ENCODE measurements around the gene OGG1.

Gene OGG1

DNA sequence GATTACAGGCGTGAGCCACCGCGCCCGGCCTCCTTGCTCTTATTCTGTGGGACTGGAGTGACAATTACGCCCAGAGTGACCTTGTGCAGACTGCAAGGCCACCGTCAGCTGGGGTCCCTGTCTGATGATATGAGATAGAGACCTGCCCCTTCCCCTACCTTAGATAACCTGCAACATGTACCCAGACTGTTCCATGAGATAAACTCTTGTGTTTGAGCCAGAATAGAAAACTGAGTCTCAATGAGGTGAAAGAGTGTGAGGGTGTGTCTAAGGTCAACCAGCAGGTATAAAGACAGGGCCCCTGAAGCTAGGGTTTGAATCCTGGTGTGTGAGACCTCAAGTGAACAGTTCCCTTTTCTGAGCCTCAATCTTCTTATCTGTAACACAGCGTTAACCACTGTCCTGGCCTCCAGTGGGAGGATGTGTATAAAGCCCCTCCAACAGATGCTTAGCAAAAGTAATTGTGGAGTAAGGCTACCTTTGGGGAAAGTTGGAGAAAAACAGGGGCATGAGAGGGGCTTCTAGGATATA is 36.5 kb downstream of the OGG1 start:
- H3K27ac ChIP-seq, result peak overlapping the region; percentile 52
- TF ChIP-seq, protein P1, sequence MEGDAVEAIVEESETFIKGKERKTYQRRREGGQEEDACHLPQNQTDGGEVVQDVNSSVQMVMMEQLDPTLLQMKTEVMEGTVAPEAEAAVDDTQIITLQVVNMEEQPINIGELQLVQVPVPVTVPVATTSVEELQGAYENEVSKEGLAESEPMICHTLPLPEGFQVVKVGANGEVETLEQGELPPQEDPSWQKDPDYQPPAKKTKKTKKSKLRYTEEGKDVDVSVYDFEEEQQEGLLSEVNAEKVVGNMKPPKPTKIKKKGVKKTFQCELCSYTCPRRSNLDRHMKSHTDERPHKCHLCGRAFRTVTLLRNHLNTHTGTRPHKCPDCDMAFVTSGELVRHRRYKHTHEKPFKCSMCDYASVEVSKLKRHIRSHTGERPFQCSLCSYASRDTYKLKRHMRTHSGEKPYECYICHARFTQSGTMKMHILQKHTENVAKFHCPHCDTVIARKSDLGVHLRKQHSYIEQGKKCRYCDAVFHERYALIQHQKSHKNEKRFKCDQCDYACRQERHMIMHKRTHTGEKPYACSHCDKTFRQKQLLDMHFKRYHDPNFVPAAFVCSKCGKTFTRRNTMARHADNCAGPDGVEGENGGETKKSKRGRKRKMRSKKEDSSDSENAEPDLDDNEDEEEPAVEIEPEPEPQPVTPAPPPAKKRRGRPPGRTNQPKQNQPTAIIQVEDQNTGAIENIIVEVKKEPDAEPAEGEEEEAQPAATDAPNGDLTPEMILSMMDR (conservative IDR thresholded peaks at IDR 0.05), result no peak

DNA sequence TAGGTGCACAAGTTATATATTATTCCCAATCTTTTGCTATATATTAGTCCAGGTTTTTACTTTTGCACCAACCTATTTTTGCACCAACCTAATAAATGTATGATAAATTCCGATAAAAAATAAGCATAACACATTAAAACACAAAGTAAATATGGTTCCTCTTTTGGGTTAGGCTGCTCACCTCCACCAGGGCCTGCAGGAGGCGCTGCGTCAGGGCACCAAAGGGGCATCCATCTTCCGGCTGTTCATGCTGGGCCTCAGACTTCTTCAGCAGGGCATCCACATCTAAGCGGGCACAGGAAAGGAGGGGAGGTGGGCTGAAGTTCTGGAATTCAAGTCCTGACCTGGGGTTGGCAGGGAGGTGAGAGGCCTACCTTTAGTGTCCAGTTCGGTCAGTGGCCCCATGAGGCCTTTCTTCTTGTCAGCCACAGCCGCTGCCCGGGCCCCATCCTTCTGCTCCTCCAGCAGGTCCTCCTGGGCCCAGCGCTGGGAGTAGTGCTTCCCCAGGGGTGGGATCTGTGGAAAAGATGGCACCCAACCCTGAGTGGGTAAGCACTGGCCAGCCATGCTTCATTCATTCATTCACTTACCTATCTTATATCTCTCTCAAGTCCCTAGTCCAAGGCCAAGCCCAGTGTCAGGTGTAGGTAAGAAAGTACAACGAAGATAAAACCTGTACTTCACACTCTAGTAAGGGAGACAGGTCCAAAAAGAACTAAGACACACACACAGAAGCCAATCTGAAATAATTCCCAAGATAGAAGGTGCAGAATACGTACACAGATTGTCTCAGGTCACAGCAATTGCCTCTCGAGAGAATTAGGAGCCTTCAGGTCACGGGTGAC is 37.3 kb downstream of the OGG1 start:
- TF ChIP-seq, protein P1 (conservative IDR thresholded peaks at IDR 0.05), result peak; percentile 56
- H3K27ac ChIP-seq, result peak overlapping the region; percentile 52; the same call in 1 of the 2 replicates

DNA sequence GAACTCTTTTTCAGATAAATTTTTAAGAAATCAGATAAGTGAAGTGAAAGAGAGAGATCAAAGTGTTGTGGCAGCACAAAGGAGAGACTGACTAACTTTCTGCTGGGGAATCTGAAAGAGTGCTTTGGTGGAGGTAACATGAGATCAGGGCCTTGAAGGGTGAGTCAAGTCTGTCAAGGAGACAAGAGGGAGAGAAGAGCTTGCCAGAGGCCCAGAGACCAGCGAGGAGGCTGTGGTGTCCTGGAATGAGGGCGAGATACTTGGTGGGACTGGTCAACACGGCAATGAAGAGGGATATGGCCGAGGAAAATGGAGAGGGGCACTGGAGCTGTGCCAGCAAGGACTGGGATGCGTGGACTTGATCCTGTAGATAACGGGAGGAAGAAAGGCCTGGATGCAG is 38.0 kb downstream of the OGG1 start:
- H3K27ac ChIP-seq, result 0 out of 2 replicates have a peak overlapping the region, but pooled peaks have one; percentile 1
- TF ChIP-seq, protein P1 (conservative IDR thresholded peaks at IDR 0.05), result no peak

DNA sequence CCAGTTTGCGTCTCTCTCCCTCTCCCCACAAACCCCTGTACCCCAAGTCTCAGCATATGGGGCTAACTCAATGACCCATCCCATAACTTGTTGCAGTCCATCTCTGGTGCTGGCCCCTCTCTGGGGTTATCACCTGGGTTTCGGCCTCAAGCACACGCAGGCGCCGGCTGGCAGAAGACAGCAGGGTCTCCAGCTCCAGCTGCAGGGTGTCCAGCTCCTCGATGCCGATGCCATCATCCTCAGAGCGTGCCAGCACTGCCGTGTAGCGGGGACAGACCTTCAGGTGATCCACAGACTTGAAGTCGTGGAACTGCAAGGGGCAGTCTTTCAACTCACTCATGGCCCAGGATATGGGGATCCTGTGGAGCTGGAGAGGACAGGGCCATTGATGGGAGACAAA is 41.4 kb downstream of the OGG1 start:
- TF ChIP-seq, protein P1 (conservative IDR thresholded peaks at IDR 0.05), result no peak
- no peak overlapping the region for H3K27ac ChIP-seq

DNA sequence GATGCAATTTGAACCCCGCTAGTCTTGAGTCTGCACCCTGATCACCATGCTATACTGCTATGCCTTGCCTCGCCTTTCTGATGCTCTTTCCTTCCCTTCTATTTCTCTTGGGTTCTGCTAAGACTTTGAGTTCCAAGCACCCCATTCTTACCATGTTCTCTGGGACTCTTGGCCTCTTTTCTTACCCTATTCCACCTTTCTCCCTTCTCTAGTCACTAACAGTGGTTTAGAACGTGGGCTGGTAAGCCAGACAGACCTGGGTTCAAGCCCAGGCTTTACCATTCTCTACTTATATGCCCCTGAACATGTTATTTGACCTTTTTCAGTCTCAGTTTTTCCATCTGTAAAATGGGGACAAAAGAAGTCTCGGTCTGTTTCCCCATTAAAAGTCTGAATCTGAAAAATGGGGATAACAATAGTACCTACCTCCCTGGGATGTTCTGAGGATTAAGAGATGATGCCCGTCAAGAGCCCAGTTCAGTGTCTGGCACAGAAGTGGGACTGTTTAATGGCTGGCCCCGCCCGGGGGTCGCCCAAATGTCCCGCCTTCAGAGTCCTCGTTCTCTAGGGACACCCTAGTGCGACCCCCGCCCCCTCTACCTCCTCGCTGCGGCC is 42.1 kb downstream of the OGG1 start:
- TF ChIP-seq, protein P1 (conservative IDR thresholded peaks at IDR 0.05), result no peak
- H3K27ac ChIP-seq, result peak overlapping the region; percentile 99

DNA sequence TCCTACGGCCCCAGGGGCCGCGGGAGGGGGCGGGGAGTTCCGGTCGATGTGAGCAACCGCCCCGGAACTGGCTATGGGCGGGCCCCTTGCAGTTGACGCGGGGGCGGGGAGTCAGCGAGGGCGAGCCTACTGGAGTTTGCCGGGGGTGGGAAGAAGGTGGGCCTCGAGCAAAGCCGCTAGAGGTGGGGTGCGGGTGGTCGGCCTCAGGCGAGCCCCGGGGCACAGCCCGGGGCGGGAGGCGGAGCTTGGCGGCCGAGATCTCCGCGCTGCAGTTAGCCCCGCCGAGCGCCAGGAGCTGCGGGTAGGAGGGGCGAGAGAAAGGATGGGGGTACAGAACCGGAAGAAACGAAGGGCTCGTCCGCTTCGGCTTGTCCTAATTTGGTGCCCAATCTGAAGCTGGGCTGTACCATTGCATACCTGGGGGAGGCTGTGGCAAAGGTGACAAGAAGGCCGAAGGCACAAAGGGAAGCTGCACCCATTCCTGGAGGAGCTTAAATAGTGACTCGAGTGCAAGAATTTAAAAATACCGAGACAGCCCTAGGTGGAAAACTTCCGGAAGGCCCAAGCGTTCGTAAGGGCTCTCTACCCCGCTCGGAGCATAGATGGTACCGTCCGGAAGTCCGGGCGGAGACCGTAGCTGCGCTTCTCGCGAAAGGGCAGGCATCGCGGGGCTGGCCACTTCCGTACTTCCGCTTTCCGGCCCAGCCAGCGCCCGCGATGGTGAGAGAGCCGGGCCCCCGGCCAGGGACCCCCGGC is 42.8 kb downstream of the OGG1 start, which contains the start of the genes ARPC4 and TADA3:
Gene ARPC4, plus strand, starts transcription at position 678 of the 756 bp plus-strand sequence. Its CDS starts 40 bp downstream, at position 718.
Gene TADA3, minus strand, starts transcription at position 69 of the 756 bp plus-strand sequence. CDS start 1,007 bp downstream, outside the sequence.
- peak within 1 kb of the TSS; percentile 99 for H3K27ac ChIP-seq
- TF ChIP-seq, protein P1 (conservative IDR thresholded peaks at IDR 0.05), result no peak
